HTERT RPE-1 (cell line): Measurements from ENCODE around the gene CCDC12.

ENCODE experiments used
- in situ Hi-C: fragments of 300-500 bp; cut with MboI; formaldehyde crosslinking; loops from 4 replicates; pipeline ENCODE4 v1.14.3; 2020; ENCODE audit warnings: low sequenced_read_pairs

Gene CCDC12

GRCh38 chr3:46997453-46998091, 21.0 kb upstream of the CCDC12 start:
- in situ Hi-C loops = no loop called here

- in situ Hi-C loops = no loop called here
Measured at GRCh38 chr3:46996689-46997452, 20.3 kb upstream of the CCDC12 start.

GRCh38 chr3:46995901-46996562, 19.5 kb upstream of the CCDC12 start:
- in situ Hi-C loops = no loop called here

- in situ Hi-C loops = no loop called here
Measured at GRCh38 chr3:46994801-46995731, 18.5 kb upstream of the CCDC12 start.

- in situ Hi-C loops = no loop called here
Measured at GRCh38 chr3:46993986-46994385, 17.4 kb upstream of the CCDC12 start.

- in situ Hi-C loops = no loop called here
Measured at GRCh38 chr3:46993292-46993691, 16.7 kb upstream of the CCDC12 start.

- in situ Hi-C loops = no loop called here
Measured at GRCh38 chr3:46992231-46992630, 15.7 kb upstream of the CCDC12 start.

- in situ Hi-C loops = no loop called here
Measured at GRCh38 chr3:46991406-46992165, 15.0 kb upstream of the CCDC12 start.

- in situ Hi-C loops = no loop called here
Measured at GRCh38 chr3:46990573-46991374, 14.2 kb upstream of the CCDC12 start.

- in situ Hi-C loops = no loop called here
Measured at GRCh38 chr3:46989146-46989810, 12.7 kb upstream of the CCDC12 start.

GRCh38 chr3:46988616-46989015, 12.1 kb upstream of the CCDC12 start:
- in situ Hi-C loops = no loop called here

GRCh38 chr3:46987743-46988401, 11.3 kb upstream of the CCDC12 start:
- in situ Hi-C loops = no loop called here

GRCh38 chr3:46987319-46987742, 10.8 kb upstream of the CCDC12 start:
- in situ Hi-C loops = no loop called here

- in situ Hi-C loops = no loop called here
Measured at GRCh38 chr3:46986782-46987310, 10.3 kb upstream of the CCDC12 start.

- in situ Hi-C loops = no loop called here
Measured at GRCh38 chr3:46986055-46986730, 9.6 kb upstream of the CCDC12 start.

GRCh38 chr3:46985588-46985987, 9.0 kb upstream of the CCDC12 start:
- in situ Hi-C loops = no loop called here
